ENCODE data around the gene ACVR2B.

Gene ACVR2B

GRCh38 chr3:38488949-38489348, 35.3 kb downstream of the ACVR2B start:
- no peak for DNase-seq (ENCODE audit: low read depth in 2 of 2)

- DNase-seq (ENCODE audit: low read depth in 2 of 2): no peak
Measured at GRCh38 chr3:38489766-38490165, 36.1 kb downstream of the ACVR2B start.

DNA sequence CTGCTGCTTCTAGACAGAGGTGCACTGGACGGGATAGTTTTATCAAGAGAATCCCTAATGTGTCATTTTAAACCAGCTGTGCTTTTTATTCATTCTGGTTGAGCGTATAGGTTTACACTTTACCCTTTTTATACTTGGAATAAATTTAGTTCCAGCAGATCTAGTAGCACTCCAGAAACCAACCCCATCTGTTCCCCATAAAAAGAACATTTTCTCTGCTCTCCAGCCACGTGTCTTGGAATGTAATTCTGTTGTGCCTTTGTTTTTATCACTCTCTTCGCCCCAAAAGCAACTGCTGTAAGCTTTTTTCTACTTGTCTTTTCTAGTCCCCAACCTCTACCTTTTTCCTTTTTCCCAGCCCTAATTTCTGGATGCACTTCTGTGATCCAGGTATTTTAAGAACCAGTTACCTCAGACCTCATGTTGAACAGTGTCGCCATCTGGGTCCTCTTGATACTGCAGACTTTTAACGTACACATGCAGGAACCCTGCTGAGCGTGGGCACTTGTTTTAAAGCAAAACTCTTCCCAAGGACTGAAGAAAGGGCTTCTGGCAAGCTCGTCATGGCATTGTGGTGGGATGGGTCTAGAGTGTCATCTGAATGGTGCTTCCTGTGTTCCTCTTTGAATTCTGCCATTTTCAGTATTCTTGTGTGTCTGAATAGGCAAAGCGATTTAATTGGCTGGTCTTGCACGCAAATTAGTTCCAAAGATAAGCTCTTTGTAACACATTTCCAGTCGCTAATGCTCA, 36.8 kb downstream of the ACVR2B start:
- DNase-seq (ENCODE audit: low read depth in 2 of 2): no peak

- DNase-seq (ENCODE audit: low read depth in 2 of 2): no peak
Measured at GRCh38 chr3:38491215-38491614, 37.5 kb downstream of the ACVR2B start.

DNA sequence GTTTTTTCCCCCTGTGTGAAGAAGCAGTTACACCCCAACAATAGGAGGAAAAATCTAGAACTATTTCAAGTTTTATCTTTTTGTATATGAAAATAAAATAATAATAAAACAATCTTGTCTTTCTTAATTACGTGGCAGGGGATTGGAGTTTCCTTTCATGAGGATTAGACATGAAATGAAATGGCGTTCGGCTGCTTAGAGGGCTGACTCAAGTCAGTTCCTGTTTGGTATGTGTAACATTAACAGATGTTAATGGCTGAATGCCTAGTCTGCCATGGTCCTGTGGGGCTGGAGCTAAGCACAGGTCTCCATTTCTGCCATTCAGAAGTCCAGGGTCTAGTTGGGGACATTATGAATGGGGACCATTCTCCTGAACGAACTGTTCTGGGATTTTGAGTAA, 39.3 kb downstream of the ACVR2B start:
- no peak for DNase-seq (ENCODE audit: low read depth in 2 of 2)

DNA sequence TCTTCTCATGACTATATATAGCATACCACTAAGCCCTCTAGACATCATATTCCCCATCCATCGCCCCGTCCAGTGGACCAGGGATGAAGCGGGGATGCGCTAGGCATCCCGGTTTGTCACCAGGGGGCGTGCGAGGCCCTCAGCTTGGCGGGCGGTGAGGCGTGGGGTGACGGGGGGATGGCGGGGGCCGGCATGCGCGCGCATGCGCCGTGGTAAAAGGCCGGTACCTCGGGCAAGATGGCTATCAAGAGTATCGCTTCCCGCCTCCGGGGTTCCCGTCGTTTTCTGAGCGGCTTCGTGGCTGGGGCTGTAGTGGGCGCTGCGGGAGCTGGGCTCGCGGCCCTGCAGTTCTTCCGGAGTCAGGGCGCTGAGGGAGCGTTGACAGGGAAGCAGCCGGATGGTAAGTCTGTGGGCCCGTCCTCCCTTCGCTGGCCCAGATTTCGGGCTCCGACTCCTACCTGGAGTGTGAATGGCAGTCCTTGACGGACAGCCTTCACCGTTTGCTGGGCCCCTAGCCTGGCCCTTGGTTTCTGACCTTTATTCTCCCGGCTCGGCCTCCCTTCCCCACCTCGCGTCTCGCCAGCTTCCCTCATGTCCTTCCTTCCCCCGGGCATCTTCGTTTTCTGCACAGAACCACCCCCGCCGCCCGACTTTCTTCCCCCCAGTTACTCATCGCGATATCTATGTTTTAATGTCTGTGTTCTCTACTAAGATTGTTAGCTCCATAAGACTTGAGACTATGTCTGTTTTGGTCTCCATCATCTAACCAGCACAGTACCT, 42.6 kb downstream of the ACVR2B start, which contains the start of gene EXOG:
Gene EXOG (plus strand): TSS at position 210 of the 780 bp plus-strand sequence. CDS start 28 bp downstream, at position 238.
- DNase-seq (ENCODE audit: low read depth in 2 of 2): peak; percentile 94

DNA sequence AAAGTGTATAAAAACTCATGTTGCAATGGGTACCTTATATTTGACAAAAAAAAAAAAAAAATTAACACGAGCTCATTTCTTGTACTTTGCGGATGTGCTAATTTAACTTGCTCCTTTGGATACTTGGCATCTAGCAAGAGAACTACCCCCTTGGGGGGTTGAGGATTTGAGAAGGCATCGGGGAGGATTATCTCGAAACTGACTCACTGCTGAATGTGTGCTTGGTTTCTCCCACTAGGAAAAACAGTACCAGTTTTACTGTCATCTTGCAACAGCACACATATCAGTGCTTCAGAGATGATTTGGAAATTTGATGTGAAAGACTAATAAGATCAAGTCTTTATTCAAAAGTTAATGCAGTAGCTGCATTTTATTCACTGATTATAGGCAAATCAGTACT, 43.3 kb downstream of the ACVR2B start:
- DNase-seq (ENCODE audit: low read depth in 2 of 2): no peak

DNA sequence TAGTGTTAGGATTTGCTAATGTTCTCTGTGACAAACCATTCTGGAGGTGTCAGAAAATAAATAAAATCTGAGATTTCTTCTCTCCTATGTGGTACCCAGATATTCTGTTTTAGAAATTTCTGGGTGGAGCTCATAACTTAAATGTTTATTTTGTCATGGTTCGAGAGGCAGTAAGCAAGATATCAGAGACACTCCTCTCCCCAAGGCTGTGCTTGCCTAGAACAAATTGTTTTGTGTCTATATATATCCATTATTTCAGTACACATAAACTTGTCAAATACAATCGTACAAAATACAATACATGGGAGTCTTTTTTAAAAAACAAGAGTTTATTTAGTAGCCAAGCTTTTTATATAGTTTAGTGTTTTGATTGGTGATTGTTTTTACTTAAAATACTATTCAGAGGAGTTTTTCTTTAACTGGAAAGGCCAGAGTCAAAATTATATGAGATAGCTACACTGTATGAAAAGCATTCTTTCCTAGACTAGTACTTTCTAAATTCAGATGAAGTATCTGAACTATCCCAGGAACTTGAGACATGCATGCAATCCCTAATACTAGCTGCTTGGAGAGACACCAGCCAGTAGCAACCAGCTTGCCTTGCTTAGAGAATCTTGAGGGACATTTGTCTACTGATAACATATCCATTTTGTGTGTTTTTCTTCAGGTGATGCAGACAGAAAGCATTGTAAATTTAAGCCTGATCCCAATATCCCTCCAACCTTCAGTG, 47.2 kb downstream of the ACVR2B start:
- no peak for DNase-seq (ENCODE audit: low read depth in 2 of 2)

- DNase-seq (ENCODE audit: low read depth in 2 of 2): no peak
Measured at GRCh38 chr3:38507120-38507519, 53.4 kb downstream of the ACVR2B start.

GRCh38 chr3:38509732-38510131, 56.0 kb downstream of the ACVR2B start:
- DNase-seq (ENCODE audit: low read depth in 2 of 2): no peak

DNA sequence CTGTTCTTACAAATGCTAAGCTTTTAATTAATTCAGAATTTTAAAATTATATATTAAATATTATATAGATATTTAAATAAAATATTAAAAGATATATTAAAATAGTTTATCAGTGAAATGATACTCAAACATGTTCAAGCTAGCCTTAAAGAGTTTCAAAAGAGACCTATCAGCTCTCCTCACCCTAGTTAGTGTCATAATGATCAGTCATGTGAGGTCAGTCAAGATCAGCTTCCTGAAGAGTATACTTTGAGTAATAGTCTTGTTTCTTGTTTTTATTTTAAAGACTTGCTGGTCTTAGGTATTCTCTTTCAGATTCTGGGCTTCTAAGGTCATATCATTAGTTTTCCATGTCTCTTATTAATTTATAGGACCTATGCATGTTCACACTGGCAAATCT, 56.9 kb downstream of the ACVR2B start:
- DNase-seq (ENCODE audit: low read depth in 2 of 2): no peak

- no peak for DNase-seq (ENCODE audit: low read depth in 2 of 2)
Measured at GRCh38 chr3:38511546-38511945, 57.9 kb downstream of the ACVR2B start.

- DNase-seq (ENCODE audit: low read depth in 2 of 2): no peak
Measured at GRCh38 chr3:38515367-38515766, 61.7 kb downstream of the ACVR2B start.

GRCh38 chr3:38516669-38517068, 63.0 kb downstream of the ACVR2B start:
- DNase-seq (ENCODE audit: low read depth in 2 of 2): no peak

DNA sequence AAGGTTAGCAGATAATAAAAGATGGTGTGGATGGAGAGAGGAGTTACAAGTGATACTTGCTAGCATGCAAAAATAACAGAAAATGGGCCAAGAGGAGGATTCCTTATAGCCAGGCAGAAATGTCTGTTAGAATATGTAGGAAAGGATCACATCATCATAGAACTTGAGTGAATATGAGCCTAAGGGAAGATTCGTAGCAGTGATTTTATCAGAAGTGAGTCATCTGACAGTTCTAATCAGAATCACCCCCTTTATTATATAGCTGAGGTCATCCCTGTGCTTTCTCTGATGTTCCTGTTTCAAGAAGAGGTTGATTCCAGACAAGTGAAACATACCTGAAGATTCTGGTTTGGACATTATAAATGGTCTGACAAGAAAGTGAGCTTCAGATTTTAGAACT, 65.3 kb downstream of the ACVR2B start:
- DNase-seq (ENCODE audit: low read depth in 2 of 2): no peak

GRCh38 chr3:38519651-38520050, 66.0 kb downstream of the ACVR2B start:
- DNase-seq (ENCODE audit: low read depth in 2 of 2): no peak

DNA sequence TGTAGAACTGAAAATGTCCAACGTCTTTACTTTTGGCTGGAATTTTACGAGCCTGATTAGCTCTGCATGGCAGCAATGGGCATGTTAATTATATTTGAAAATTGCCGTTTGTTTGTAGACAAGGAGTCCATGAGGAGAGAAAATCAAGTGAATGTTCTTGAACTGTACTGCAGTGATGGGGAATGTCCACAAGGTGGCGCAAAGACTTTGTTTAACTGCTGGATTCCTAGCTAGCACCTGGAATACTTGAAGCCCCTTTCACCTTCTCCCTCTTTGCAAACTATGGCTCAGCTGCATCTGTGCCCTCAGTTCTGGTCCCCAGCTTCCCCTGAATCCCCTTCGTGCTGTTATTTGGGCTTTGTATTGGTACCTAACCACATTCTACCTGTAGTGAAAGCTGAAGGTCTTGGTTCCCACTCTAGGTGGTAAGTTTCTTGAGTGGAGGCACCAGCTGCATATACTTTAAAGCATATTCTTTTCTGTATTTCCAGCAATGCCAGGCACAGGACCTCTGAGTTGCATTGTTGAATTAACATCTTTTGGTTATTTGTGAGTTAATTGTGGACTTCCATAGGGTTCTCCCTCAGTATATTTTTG, 67.8 kb downstream of the ACVR2B start:
- DNase-seq (ENCODE audit: low read depth in 2 of 2): peak; percentile 36 to 47

DNA sequence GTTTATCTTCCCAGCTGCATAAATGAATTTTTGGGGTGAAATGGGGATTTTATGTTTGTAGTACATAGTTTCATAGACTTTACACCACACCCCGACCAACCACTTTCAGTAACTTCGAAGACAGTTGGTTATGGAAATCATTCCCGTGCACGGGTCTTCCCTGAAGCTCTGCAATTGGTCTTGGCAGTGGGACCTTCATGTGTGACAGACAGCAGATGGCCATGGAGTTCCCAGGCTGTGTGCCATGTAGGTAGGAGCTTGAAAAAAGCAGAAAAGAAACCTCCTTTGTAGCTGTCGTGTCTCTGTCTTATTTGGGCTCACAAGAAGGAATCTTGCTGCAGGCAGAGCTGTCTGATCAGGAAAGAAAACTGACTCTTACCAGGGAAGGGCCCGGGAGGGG, 68.3 kb downstream of the ACVR2B start:
- no peak for DNase-seq (ENCODE audit: low read depth in 2 of 2)

DNA sequence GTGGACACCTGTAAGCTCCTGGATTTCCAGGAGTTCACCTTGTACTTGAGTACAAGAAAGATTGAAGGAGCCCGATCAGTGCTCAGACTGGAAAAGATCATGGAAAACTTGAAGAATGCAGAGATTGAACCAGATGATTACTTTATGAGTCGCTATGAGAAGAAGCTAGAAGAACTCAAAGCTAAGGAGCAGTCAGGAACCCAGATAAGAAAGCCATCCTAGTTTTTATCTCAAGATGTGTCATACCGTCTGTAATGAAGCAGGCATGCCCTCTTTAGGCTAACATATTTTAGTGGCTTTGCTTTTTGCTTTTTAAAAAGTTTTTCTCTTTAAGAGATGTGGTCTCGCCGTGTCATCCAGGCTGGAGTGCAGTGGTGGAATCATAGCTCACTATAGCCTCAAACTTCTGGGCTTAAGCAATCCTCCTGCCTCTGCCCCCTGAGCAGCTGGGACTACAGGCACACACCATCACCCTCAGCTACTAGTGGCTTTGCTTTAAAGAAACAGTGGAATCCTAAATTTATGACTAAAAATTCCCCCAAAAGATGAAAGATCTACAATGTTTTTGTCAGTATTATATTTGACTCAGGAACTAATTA, 70.5 kb downstream of the ACVR2B start:
- no peak for DNase-seq (ENCODE audit: low read depth in 2 of 2)

DNA sequence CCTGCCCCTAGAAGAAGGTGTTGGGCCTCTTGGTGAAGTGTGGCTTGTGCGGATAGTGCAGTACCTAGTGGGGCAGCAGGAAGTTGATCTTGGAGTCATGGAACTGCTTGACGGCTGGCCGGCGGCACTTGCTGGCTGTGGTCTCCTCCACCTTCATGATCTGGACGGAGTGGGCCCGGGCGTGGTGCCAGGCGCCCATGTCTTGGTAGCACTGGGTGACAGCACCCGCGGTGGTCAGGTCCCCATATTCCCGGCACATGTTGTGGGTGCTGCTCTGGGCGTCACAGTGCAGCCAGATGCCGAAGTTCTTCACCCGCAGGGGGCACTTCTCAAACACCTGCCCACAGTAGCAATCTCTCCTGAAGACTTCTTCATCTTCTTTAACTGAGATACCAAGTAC, 73.1 kb downstream of the ACVR2B start:
- no peak for DNase-seq (ENCODE audit: low read depth in 2 of 2)

GRCh38 chr3:38528457-38528856, 74.8 kb downstream of the ACVR2B start:
- DNase-seq (ENCODE audit: low read depth in 2 of 2): no peak

DNA sequence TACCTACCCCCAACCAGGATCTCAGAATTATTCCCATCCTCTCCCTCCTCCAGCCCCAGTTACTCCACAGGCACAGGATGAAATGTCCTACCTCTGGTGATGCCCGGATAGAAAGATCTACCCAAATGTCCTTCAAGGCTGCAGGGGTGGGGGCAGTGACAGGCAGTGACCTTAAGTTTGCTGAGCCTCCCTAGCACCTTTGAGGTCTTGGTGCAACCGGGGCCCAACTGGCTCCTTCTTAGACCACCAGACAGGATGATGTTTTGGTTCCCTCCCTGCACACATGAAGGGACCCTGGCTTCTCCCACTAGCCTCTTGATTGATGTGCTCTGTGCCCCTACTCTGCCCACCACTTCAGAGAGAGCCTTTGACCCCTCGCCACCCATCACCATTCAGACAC, 78.8 kb downstream of the ACVR2B start:
- no peak for DNase-seq (ENCODE audit: low read depth in 2 of 2)
